Psoas muscle (tissue), 8 donors: ENCODE measurements around the gene CENPK. TPM values are rescaled to one million over a fixed set of nuclear protein-coding genes. Genes with fewer than 3 reads are reported as not detected.

Experiments used
- ATAC-seq, 4 donors: fragments of 200-7000 bp; cut with Tn5 transposase; one replicate each; pipeline ENCODE4 v1.9.1; 2020; ENCODE audit warnings: moderate library complexity in 3 of 4, mild to moderate bottlenecking in 2 of 4
- DNase-seq, 2 donors: peaks; one replicate each; pipeline ENCODE4 v3.0.0-alpha.2; 2020
- H3K27ac ChIP-seq: fragments of 200-600 bp; one replicate; pipeline ENCODE4 v1.8.0; 2022
- H3K27me3 ChIP-seq, 3 donors: fragments of 200-600 bp in 1 of 3; one replicate each; pipeline versions ENCODE4 v1.6.1 to v1.8.0; 2013 to 2022; ENCODE audit warnings: low read length in 2 of 3, mild to moderate bottlenecking in 2 of 3, moderate library complexity in 1 of 3; ENCODE audit not compliant: insufficient read depth in 3 of 3
- H3K36me3 ChIP-seq, 2 donors: fragments of 200-600 bp in 1 of 2; one replicate each; pipeline versions ENCODE4 v1.6.1 to v1.8.0; 2013 to 2022; ENCODE audit warnings: low read depth in 1 of 2, mild to moderate bottlenecking in 1 of 2, moderate library complexity in 1 of 2; ENCODE audit not compliant: insufficient read depth in 1 of 2
- H3K4me1 ChIP-seq: fragments of 200-600 bp; one replicate; pipeline ENCODE4 v1.8.0; 2022
- H3K4me3 ChIP-seq: fragments of 200-600 bp; one replicate; pipeline ENCODE4 v1.8.0; 2022; ENCODE audit warnings: mild to moderate bottlenecking
- H3K9me3 ChIP-seq: fragments of 200-600 bp; one replicate; pipeline ENCODE4 v1.8.0; 2022
- WGBS, 3 donors: extraction: QIAGEN DNeasy Blood & Tissue Kit; methylation state at CpG; one replicate each; pipeline versions ENCODE4 v1.1.6 to v1.1.7; 2013; 5-methylcytosine and 5-hydroxymethylcytosine counted together
- intact Hi-C, 2 donors: fragments of 100-400 bp; cut with DNase I; formaldehyde crosslinking; loops; one replicate each; pipeline versions ENCODE4 v1.11.0 to v1.14.2; 2022
- polyA plus RNA-seq, 3 donors: library from polyadenylated mRNA; stranded (reverse); fragments of 200-250 nt; gene quantifications; one replicate each; pipeline ENCODE4 v1.2.3, GENCODE V29; 2013
- total RNA-seq, 4 donors: library from RNA; stranded (reverse); fragmentation: NEBNext Ultra II Directional in 2 of 4; extraction: Animal tissue kit (Norgen Biotek cat#: 25700) in 2 of 4; gene quantifications; one replicate each; pipeline versions ENCODE4 v1.2.1 to v1.2.4, GENCODE V29; 2021 to 2023
- TF ChIP-seq, protein P1 (sequence below): fragments of 200-600 bp; IDR thresholded peaks from one replicate; pipeline ENCODE4 v1.8.0; 2022; ENCODE audit warnings: antibody characterized with exemption
- donor health status: healthy with polysubstance abuse.
- donor health status: DM: no; HTN: no; CAD: no; lungs with moderate emphysema.
- donor health status: Bipolar disorder and iron deficiency.
- donor health status: healthy.
- donor health status: DM: yes; HTN: yes; CAD: no.
- donor health status: DM: no; HTN: no; CAD: no.
- donor health status: DM: no; HTN: no; CAD: no.
- donor health status: DM: yes; HTN: yes; CAD: no.

Gene CENPK
- total and polyA plus RNA-seq, 7 donors: 0.10 to 0.57 (median 0.40) TPM; not detected in 2

DNA sequence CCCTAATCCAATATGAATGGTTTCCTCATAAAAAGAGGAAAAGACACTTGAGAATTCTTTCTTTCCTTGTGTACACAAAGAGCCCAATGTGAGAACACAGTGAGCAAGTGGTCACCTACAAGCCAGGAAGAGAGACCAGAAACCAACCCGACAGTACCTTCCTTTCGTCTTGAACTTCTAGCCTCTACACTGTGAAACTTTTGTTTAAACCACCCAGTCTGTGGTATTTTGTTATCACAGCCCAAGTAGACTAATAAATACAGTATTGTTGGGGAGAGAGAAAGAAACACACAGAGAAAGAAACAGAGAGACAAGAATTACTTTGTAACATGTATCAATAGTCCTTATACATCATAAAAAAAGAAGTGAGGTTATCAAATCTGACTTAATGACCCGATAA lies 37.2 kb downstream of the CENPK start:
- intact Hi-C loops: no loop called here
- Histone ChIP-seq H3K36me3 (no peaks in the 10 kb centered on the region), H3K27ac (no peak overlapping the region), H3K27me3 (no peaks in the 10 kb centered on the region), H3K4me1 (no peaks in the 10 kb centered on the region), H3K9me3 (no peaks in the 10 kb centered on the region), H3K4me3 (no peak overlapping the region)
- TF ChIP-seq, protein P1, sequence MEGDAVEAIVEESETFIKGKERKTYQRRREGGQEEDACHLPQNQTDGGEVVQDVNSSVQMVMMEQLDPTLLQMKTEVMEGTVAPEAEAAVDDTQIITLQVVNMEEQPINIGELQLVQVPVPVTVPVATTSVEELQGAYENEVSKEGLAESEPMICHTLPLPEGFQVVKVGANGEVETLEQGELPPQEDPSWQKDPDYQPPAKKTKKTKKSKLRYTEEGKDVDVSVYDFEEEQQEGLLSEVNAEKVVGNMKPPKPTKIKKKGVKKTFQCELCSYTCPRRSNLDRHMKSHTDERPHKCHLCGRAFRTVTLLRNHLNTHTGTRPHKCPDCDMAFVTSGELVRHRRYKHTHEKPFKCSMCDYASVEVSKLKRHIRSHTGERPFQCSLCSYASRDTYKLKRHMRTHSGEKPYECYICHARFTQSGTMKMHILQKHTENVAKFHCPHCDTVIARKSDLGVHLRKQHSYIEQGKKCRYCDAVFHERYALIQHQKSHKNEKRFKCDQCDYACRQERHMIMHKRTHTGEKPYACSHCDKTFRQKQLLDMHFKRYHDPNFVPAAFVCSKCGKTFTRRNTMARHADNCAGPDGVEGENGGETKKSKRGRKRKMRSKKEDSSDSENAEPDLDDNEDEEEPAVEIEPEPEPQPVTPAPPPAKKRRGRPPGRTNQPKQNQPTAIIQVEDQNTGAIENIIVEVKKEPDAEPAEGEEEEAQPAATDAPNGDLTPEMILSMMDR: no peak
- ATAC-seq: no peak
- 92 to 99% (median 96%) methylated on average over 3 of the region's 3 CpGs for WGBS, 3 donors
- DNase-seq: no peak

DNA sequence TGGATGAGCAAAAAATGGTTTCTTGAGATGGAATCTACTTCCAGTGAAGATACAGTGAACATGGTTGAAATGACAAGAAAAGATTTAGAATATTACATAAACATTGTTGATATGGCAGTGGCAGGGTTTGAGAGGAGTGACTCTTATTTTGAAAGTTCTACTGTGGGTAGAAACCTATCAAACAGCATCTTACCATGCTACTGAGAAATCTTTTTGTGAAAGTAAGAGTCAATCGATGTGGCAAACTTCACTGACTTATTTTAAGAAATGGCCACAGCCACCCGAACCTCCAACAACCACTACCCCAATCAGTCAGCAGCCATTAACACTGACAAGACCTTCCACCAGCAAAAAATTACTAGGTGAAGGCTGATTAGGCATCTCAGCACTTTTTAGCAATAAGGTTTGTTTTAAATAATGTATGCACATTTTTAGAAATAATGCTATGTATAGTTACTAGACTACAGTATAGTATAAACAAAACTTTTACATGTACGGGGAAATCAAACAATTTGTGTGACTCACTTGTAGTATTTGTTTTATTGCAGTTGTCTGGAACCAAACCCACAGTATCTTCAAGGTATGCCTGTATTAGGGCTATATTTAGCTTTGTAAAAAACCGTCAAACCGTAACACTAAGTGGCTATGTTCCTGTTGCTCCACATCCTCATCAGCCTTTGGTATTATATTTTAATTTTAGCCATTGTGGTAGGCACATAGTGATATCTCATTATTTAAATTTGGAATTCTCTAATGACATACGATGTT lies 50.6 kb downstream of the CENPK start:
- DNase-seq (no peak), ATAC-seq (no peak)
- no peaks in the 10 kb centered on the region for H3K4me1 ChIP-seq
- no peak overlapping the region for H3K27ac ChIP-seq
- intact Hi-C loops: no loop called here
- 83 to 89% (median 88%) methylated on average over 6 of the region's 6 CpGs for WGBS, 3 donors
- H3K27me3 ChIP-seq: no peaks in the 10 kb centered on the region
- no peaks in the 10 kb centered on the region for H3K36me3 ChIP-seq
- H3K4me3 ChIP-seq: no peak overlapping the region
- TF ChIP-seq, protein P1: no peak
- no peaks in the 10 kb centered on the region for H3K9me3 ChIP-seq

DNA sequence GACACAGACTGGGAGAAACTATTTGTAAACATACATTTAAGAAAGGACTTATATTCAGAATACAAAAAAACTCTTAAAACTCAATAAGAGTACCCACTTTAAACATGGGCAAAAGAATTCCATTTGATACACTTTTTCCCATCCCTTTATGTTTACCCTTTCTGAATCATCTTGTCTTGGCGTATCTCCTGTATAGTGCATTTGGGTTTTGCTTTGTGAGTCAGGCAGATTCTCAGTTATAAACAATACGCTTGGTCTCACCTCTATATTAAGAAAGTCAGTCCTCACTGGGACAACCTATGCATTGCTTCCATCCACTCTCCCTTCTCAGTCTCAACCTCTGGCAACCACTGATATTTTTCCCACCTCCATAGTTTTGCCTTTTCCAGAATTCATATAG lies 54.0 kb downstream of the CENPK start:
- TF ChIP-seq, protein P1: no peak
- no peaks in the 10 kb centered on the region for H3K27me3 ChIP-seq
- H3K27ac ChIP-seq: no peak overlapping the region
- H3K4me1 ChIP-seq: no peaks in the 10 kb centered on the region
- DNase-seq (no peak), ATAC-seq (no peak)
- 96 to 100% (median 98%) methylated on average over 2 of the region's 2 CpGs for WGBS, 3 donors
- intact Hi-C loops: no loop called here
- H3K36me3 ChIP-seq: no peaks in the 10 kb centered on the region
- H3K4me3 ChIP-seq: no peak overlapping the region
- H3K9me3 ChIP-seq: no peaks in the 10 kb centered on the region

DNA sequence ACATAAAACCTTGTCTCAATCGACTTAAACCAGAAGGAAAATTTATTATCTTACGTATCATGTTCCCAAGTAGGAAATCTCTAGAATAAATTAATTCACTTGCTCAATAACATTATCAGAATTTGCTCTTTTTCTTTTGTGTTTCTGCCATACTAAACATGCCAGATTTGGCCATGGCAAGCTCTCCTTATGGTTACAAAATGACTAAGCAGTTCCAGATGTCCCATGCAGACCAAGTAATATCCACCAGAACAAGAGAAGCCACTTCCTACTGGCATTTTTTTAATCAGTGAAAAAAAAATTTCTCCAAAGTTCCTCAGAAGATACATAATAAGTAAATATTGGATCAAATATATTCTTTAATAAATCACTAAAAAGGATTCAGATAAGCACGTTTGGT lies 56.0 kb downstream of the CENPK start:
- H3K27me3 ChIP-seq: no peaks in the 10 kb centered on the region
- no peak overlapping the region for H3K4me3 ChIP-seq

More for the DNA sequence above, 56.0 kb downstream of the CENPK start:
- TF ChIP-seq, protein P1: no peak
- WGBS, 3 donors: 31 to 40% (median 33%) methylated on average over 3 of the region's 3 CpGs
- H3K4me1 ChIP-seq: no peaks in the 10 kb centered on the region
- no peak overlapping the region for H3K27ac ChIP-seq
- ATAC-seq (no peak), DNase-seq (no peak)
- H3K9me3 ChIP-seq: no peaks in the 10 kb centered on the region
- intact Hi-C loops: no loop called here
- no peaks in the 10 kb centered on the region for H3K36me3 ChIP-seq
